Osteoblast (primary cell): Measurements from ENCODE around the gene PDZD7. TPM values are rescaled to one million over a fixed set of nuclear protein-coding genes. Genes with fewer than 3 reads are reported as not detected.

ENCODE experiments used
- DNase-seq: peaks from one replicate; pipeline ENCODE4 v3.0.0; 2011; ENCODE audit warnings: low spot score, mixed read lengths; ENCODE audit not compliant: insufficient read length; ENCODE audit errors: missing footprints
- H2AFZ ChIP-seq: 2 replicates; pipeline ENCODE4 v1.6.0; 2011; ENCODE audit warnings: mild to moderate bottlenecking, low read length
- H3K27ac ChIP-seq: 2 replicates; pipeline ENCODE4 v1.5.1; 2011; ENCODE audit warnings: mild to moderate bottlenecking, low read depth, low read length, moderate library complexity
- H3K27me3 ChIP-seq: 2 replicates; pipeline ENCODE4 v1.6.0; 2012; ENCODE audit warnings: mild to moderate bottlenecking, control low read depth, inconsistent platforms, low read length, moderate library complexity; ENCODE audit not compliant: insufficient read depth
- H3K36me3 ChIP-seq: 2 replicates; pipeline ENCODE4 v1.5.1; 2011; ENCODE audit warnings: mild to moderate bottlenecking, low read length, control low read depth, moderate library complexity; ENCODE audit not compliant: insufficient read depth
- H3K4me1 ChIP-seq: 2 replicates; pipeline ENCODE4 v1.5.1; 2011; ENCODE audit warnings: mild to moderate bottlenecking, low read length, control low read depth, moderate library complexity; ENCODE audit not compliant: insufficient read depth
- H3K4me2 ChIP-seq: 2 replicates; pipeline ENCODE4 v1.6.0; 2011; ENCODE audit warnings: mild to moderate bottlenecking, low read length; ENCODE audit not compliant: insufficient read depth
- H3K4me3 ChIP-seq: fragments of 200-600 bp; sonication (generic); 3 replicates; pipeline ENCODE4 v1.5.1; 2012; ENCODE audit warnings: mild to moderate bottlenecking, low read length, inconsistent platforms; ENCODE audit not compliant: insufficient read depth
- H3K79me2 ChIP-seq: 2 replicates; pipeline ENCODE4 v1.6.0; 2012; ENCODE audit warnings: mild to moderate bottlenecking, low read length, control low read depth, inconsistent platforms; ENCODE audit not compliant: insufficient read depth
- H3K9me3 ChIP-seq: 2 replicates; pipeline ENCODE4 v1.5.1; 2011; ENCODE audit warnings: low read depth, low read length, control low read depth
- H4K20me1 ChIP-seq: 2 replicates; pipeline ENCODE4 v1.6.0; 2012; ENCODE audit warnings: mild to moderate bottlenecking, low read length, control low read depth; ENCODE audit not compliant: insufficient read depth
- total RNA-seq: library from RNA; depleted of rRNA; stranded (reverse); fragments of >200 nt; gene quantifications from 2 replicates; pipeline ENCODE4 v1.2.3, GENCODE V29; 2012
- TF ChIP-seq, protein P1 (sequence below): IDR thresholded peaks from 2 replicates; pipeline ENCODE4 v1.5.1; 2011; ENCODE audit warnings: mild to moderate bottlenecking, low read depth, low read length, moderate library complexity; ENCODE audit errors: extremely low read depth

The PDZD7 gene
- total RNA-seq = 0.72 and 1.2 TPM in 2 replicates

DNA sequence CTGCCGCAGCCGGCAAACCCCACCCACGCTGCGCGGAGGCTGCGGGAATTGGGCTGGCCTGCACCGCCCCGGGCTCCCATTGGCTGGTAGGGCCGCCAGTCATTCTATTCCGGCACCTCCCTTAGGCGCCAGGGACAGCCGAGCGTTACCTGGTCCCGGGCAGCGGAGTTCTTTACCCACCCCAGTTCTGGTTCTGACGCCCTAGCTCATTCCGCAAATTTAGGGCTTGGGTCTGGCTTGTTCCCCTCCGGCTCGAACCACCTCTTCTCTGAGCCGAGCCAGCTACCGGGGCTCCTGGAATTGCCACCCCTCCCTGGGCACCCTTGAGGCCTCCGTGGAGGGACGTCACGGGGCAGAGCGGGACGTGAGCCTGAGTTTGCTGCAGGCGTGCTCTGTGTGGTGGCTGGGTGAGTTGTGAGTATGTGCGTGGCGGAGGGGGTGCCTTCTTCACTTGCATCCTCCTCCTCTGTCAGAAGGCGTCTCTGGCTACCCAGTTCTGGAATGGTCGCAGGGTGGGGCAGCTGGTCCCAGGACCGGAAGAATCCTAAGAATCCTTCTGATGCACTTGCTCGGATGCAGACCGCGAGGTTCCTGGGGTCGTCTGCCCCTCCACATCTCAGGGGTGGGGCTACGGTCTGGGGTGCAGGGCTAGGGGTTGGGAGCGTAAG is at the start of gene PDZD7, which contains the start of gene SFXN3:
Gene PDZD7 (minus strand): TSS at position 2 of the 668 bp plus-strand sequence. CDS start 910 bp downstream, outside the sequence.
Gene SFXN3 (plus strand): TSS at position 107 of the 668 bp plus-strand sequence. CDS start 3,461 bp downstream, outside the sequence.
- Histone ChIP-seq H3K4me3 (peak within 1 kb of the TSS; percentile 82), H3K79me2 (peaks cover 37% of the 10 kb centered on the region), H4K20me1 (peaks cover 26% of the 10 kb centered on the region), H2AFZ (peak within 1 kb of the TSS; percentile 97), H3K4me1 (peaks cover 19% of the 10 kb centered on the region), H3K27ac (peak within 1 kb of the TSS; percentile 92), H3K4me2 (peak within 1 kb of the TSS; percentile 86), H3K9me3 (no peaks in the 10 kb centered on the region), H3K27me3 (peaks cover 13% of the 10 kb centered on the region), H3K36me3 (peaks cover 19% of the 10 kb centered on the region)
- TF ChIP-seq, protein P1, sequence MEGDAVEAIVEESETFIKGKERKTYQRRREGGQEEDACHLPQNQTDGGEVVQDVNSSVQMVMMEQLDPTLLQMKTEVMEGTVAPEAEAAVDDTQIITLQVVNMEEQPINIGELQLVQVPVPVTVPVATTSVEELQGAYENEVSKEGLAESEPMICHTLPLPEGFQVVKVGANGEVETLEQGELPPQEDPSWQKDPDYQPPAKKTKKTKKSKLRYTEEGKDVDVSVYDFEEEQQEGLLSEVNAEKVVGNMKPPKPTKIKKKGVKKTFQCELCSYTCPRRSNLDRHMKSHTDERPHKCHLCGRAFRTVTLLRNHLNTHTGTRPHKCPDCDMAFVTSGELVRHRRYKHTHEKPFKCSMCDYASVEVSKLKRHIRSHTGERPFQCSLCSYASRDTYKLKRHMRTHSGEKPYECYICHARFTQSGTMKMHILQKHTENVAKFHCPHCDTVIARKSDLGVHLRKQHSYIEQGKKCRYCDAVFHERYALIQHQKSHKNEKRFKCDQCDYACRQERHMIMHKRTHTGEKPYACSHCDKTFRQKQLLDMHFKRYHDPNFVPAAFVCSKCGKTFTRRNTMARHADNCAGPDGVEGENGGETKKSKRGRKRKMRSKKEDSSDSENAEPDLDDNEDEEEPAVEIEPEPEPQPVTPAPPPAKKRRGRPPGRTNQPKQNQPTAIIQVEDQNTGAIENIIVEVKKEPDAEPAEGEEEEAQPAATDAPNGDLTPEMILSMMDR = no peak
- DNase-seq = peak; percentile 98

DNA sequence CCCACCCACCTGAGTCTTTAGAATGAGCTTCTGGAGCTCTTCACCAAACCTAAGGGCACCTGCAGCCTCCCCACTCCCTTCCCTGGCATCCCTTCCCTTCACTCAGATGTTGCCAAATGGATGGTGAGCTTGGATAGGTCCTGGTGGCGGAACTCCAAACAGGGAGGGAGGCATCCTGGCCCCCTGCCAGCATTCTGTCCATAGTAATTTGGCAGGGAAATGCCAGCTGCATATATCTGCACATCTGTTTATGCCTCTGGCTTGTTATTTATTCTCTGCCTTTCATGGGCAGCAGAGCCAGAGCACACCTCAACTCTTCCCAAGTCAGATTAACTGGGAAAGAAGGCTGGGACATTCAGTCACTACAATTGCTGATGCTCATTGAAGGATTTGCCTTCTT is 48.9 kb upstream of the PDZD7 start:
- no peak overlapping the region for H3K27ac ChIP-seq
- no peak overlapping the region for H2AFZ ChIP-seq
- peaks cover 44% of the 10 kb centered on the region for H3K27me3 ChIP-seq
- H3K9me3 ChIP-seq = no peaks in the 10 kb centered on the region
- H3K4me3 ChIP-seq = no peak overlapping the region
- no peak overlapping the region for H3K4me2 ChIP-seq
- no peaks in the 10 kb centered on the region for H3K4me1 ChIP-seq
- no peaks in the 10 kb centered on the region for H3K79me2 ChIP-seq
- H3K36me3 ChIP-seq = no peaks in the 10 kb centered on the region
- TF ChIP-seq, protein P1 = no peak
- peaks cover 3% of the 10 kb centered on the region for H4K20me1 ChIP-seq
- DNase-seq = no peak

DNA sequence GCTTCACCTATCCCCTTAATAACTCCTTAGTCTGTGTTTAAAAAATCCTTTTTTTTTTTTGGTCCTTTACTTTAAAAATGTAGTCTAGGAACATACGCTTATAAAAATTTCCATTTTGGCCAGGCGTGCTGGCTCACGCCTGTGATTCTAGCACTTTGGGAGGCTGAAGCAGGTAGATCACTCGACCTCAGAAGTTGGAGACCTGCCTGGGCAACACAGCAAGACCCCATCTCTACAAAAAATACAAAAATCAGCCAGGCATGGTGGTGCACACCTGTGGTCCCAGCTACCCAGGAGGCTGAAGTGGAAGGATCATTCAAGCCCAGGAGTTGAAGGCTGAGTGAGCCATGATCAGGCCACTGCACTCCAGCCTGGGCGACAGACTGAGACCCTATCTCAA is 45.7 kb upstream of the PDZD7 start:
- no peaks in the 10 kb centered on the region for H3K36me3 ChIP-seq
- no peak overlapping the region for H3K4me3 ChIP-seq
- TF ChIP-seq, protein P1 = no peak
- DNase-seq = no peak
- no peak overlapping the region for H3K27ac ChIP-seq
- H3K27me3 ChIP-seq = peaks cover 51% of the 10 kb centered on the region
- no peaks in the 10 kb centered on the region for H3K79me2 ChIP-seq
- H3K4me1 ChIP-seq = peaks cover 3% of the 10 kb centered on the region
- H3K9me3 ChIP-seq = no peaks in the 10 kb centered on the region
- peaks cover 3% of the 10 kb centered on the region for H4K20me1 ChIP-seq
- H2AFZ ChIP-seq = no peak overlapping the region
- no peak overlapping the region for H3K4me2 ChIP-seq

DNA sequence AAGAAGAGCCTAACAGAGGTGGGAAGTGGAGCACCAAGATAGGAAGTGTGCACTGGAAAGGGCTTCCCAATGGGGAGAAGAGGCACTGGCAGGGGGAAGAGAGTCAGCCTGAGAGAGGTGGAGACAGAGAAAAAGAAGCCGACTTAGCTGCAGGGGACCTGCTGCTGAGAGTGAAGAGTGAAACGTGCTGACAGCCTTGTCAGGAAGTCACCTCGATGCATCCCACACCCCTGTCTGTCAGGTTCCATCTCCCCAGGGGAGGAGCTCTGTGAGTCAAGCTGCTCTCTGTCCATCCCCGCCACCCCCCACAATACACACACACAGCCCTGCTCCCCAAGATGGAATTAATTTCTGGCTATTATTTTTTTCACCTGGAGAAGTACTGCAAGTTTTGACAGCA is 44.8 kb upstream of the PDZD7 start:
- H3K27me3 ChIP-seq = peaks cover 48% of the 10 kb centered on the region
- peaks cover 11% of the 10 kb centered on the region for H3K4me1 ChIP-seq
- no peaks in the 10 kb centered on the region for H3K79me2 ChIP-seq
- DNase-seq = peak; percentile 27
- no peak overlapping the region for H2AFZ ChIP-seq
- no peak overlapping the region for H3K4me2 ChIP-seq
- TF ChIP-seq, protein P1 = no peak
- H3K36me3 ChIP-seq = no peaks in the 10 kb centered on the region
- no peak overlapping the region for H3K27ac ChIP-seq
- H3K9me3 ChIP-seq = no peaks in the 10 kb centered on the region
- H4K20me1 ChIP-seq = no peaks in the 10 kb centered on the region
- no peak overlapping the region for H3K4me3 ChIP-seq
